Tibial nerve (tissue), 4 donors: ENCODE data around the gene RPTOR. TPM values are rescaled to one million over a fixed set of nuclear protein-coding genes. Genes with fewer than 3 reads are reported as not detected.

ENCODE experiments used
- DNase-seq, 2 donors: peaks; one replicate each; pipeline ENCODE4 v3.0.0-alpha.2; 2019; ENCODE audit warnings: low spot score in 2 of 2
- H3K27ac ChIP-seq, 4 donors: fragments of 200-600 bp; sonication (generic) in 3 of 4; one replicate each; pipeline ENCODE4 v1.5.1; 2017 to 2019; ENCODE audit warnings: mild to moderate bottlenecking in 1 of 4
- H3K27me3 ChIP-seq, 2 donors: fragments of 200-600 bp; sonication (generic) in 1 of 2; one replicate each; pipeline versions ENCODE4 v1.5.1 to v1.6.0; 2017 to 2019
- H3K36me3 ChIP-seq, 3 donors: fragments of 200-600 bp; sonication (generic); one replicate each; pipeline ENCODE4 v1.5.1; 2018 to 2019
- H3K4me1 ChIP-seq, 4 donors: fragments of 200-600 bp; sonication (generic) in 3 of 4; one replicate each; pipeline ENCODE4 v1.5.1; 2017 to 2019
- H3K4me3 ChIP-seq, 4 donors: fragments of 200-600 bp; sonication (generic) in 3 of 4; one replicate each; pipeline ENCODE4 v1.5.1; 2017 to 2019; ENCODE audit warnings: mild to moderate bottlenecking in 1 of 4, moderate library complexity in 1 of 4
- H3K9me3 ChIP-seq, 4 donors: fragments of 200-600 bp; sonication (generic) in 3 of 4; one replicate each; pipeline ENCODE4 v1.5.1; 2017 to 2019
- CTCF ChIP-seq, 5 experiments: fragments of 200-600 bp in 3 of 5; fragments of 450-650 bp in 2 of 5; sonication (generic) in 3 of 5; IDR thresholded peaks; one replicate each; pipeline ENCODE4 v1.5.1; 2016 to 2019; ENCODE audit warnings: antibody characterized with exemption in 5 of 5, mild to moderate bottlenecking in 3 of 5, moderate library complexity in 2 of 5
- EP300 ChIP-seq, 2 donors: sonication (generic); formaldehyde crosslinking; IDR thresholded peaks; one replicate each; pipeline ENCODE4 v1.6.1; 2017; ENCODE audit warnings: antibody characterized with exemption in 2 of 2, mild to moderate bottlenecking in 1 of 2
- POLR2A ChIP-seq, 2 donors: fragments of 450-650 bp; IDR thresholded peaks; one replicate each; pipeline ENCODE4 v1.6.1; 2017; ENCODE audit warnings: antibody characterized with exemption in 2 of 2, mild to moderate bottlenecking in 2 of 2, moderate library complexity in 2 of 2
- WGBS, 2 donors: methylation state at CpG; one replicate each; pipeline ENCODE4 v1.1.5; 2018; 5-methylcytosine and 5-hydroxymethylcytosine counted together
- total RNA-seq, 4 donors: library from RNA; depleted of rRNA; stranded (reverse); fragments of >200 nt; gene quantifications; one replicate each; pipeline ENCODE4 v1.1.0, GENCODE V29; 2016

The RPTOR gene
- total RNA-seq, 4 donors from 2014 or later, result 34.7 to 56.4 (median 40.1) TPM

- Histone ChIP-seq H3K9me3 (no peaks in the 10 kb centered on the region), H3K4me3 (no peak overlapping the region), H3K4me1 (peaks cover 0 to 4% (median 0%) of the 10 kb centered on the region in 4 donors), H3K36me3 (no peaks in the 10 kb centered on the region), H3K27me3 (no peaks in the 10 kb centered on the region), H3K27ac (no peak overlapping the region)
- no peak for DNase-seq
- TF ChIP-seq EP300 (IDR thresholded peaks at IDR 0.05) (no peak), CTCF (IDR thresholded peaks at IDR 0.05) (no peak), POLR2A (IDR thresholded peaks at IDR 0.05) (no peak)
- WGBS, 2 donors, result 90 to 91% methylated on average over 4 of the region's 4 CpGs
Measured at GRCh38 chr17:80615376-80615775, 70.7 kb downstream of the RPTOR start.

- H3K36me3 ChIP-seq, result no peaks in the 10 kb centered on the region
- WGBS, 2 donors, result 86 to 94% methylated on average over 6 of the region's 6 CpGs
- DNase-seq, result no peak
- no peaks in the 10 kb centered on the region for H3K9me3 ChIP-seq
- H3K27me3 ChIP-seq, result no peaks in the 10 kb centered on the region
- no peak overlapping the region for H3K27ac ChIP-seq
- H3K4me3 ChIP-seq, result no peak overlapping the region
- H3K4me1 ChIP-seq, result peaks cover 0 to 4% (median 0%) of the 10 kb centered on the region in 4 donors
- TF ChIP-seq CTCF (IDR thresholded peaks at IDR 0.05) (no peak), EP300 (IDR thresholded peaks at IDR 0.05) (no peak), POLR2A (IDR thresholded peaks at IDR 0.05) (no peak)
Measured at GRCh38 chr17:80616705-80617104, 72.1 kb downstream of the RPTOR start.

GRCh38 chr17:80618304-80618703 is 73.7 kb downstream of the RPTOR start:
- DNase-seq, result no peak
- Histone ChIP-seq H3K36me3 (no peaks in the 10 kb centered on the region), H3K27me3 (no peaks in the 10 kb centered on the region), H3K27ac (no peak overlapping the region), H3K4me3 (no peak overlapping the region), H3K4me1 (no peaks in the 10 kb centered on the region), H3K9me3 (no peaks in the 10 kb centered on the region)
- WGBS, 2 donors, result 70 to 83% methylated on average over 9 of the region's 9 CpGs
- TF ChIP-seq EP300 (IDR thresholded peaks at IDR 0.05), result no peak
- TF ChIP-seq CTCF (IDR thresholded peaks at IDR 0.05), result no peak
- TF ChIP-seq POLR2A (IDR thresholded peaks at IDR 0.05), result no peak

- DNase-seq, result no peak
- no peaks in the 10 kb centered on the region for H3K4me1 ChIP-seq
- no peak overlapping the region for H3K4me3 ChIP-seq
- no peaks in the 10 kb centered on the region for H3K27me3 ChIP-seq
- no peaks in the 10 kb centered on the region for H3K36me3 ChIP-seq
- WGBS, 2 donors, result 85 to 87% methylated on average over 9 of the region's 9 CpGs
- H3K27ac ChIP-seq, result no peak overlapping the region
- no peak for TF ChIP-seq EP300 (IDR thresholded peaks at IDR 0.05)
- TF ChIP-seq POLR2A (IDR thresholded peaks at IDR 0.05), result no peak
- no peak for TF ChIP-seq CTCF (IDR thresholded peaks at IDR 0.05)
- H3K9me3 ChIP-seq, result no peaks in the 10 kb centered on the region
Measured at GRCh38 chr17:80619535-80620235, 75.0 kb downstream of the RPTOR start.

GRCh38 chr17:80621335-80621996 is 76.8 kb downstream of the RPTOR start:
- WGBS, 2 donors, result 77 to 88% methylated on average over 25 of the region's 25 CpGs
- no peaks in the 10 kb centered on the region for H3K27me3 ChIP-seq
- H3K9me3 ChIP-seq, result no peaks in the 10 kb centered on the region
- DNase-seq, result no peak
- no peak overlapping the region for H3K27ac ChIP-seq
- no peaks in the 10 kb centered on the region for H3K4me1 ChIP-seq
- H3K4me3 ChIP-seq, result no peak overlapping the region
- peaks cover 0 to 11% (median 0%) of the 10 kb centered on the region in 3 donors for H3K36me3 ChIP-seq
- TF ChIP-seq CTCF (IDR thresholded peaks at IDR 0.05), result no peak
- TF ChIP-seq POLR2A (IDR thresholded peaks at IDR 0.05), result no peak
- no peak for TF ChIP-seq EP300 (IDR thresholded peaks at IDR 0.05)
